ENCODE data around the gene LIG1. TPM values are rescaled to one million over a fixed set of nuclear protein-coding genes. Genes with fewer than 3 reads are reported as not detected.
A peak's percentile ranks its signal among the peaks of the same experiment; 100 is the strongest.
"Not testable (repeated sequence)": the region's sequence is repeated elsewhere in the genome, so short reads cannot be mapped to it uniquely, and the experiment has no call there.

LIG1 gene
- polyA plus RNA-seq, 1 donor: 81.3 TPM

DNA sequence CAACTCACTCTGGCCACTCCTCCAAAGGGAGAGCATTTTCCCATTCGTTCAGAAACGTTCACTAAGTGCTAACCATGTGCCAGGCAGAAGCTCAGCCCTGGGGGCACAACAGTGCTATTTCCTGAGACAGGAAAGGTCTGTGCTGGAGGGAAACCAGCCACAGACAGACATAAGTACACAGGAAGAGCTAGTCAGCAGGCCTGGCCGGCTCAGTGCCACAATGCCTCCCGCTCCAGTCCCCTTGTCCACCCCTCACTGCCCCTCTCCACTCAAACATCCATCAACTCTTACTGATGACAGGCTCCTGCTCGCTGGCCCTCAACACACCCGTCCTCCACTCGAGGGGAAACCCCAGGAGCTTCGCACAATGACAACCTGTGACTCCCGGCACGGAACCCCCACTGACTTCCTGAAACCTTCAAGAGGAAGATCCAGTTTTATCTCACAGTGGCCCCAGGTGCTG lies 48.2 kb downstream of the LIG1 start:
- DNase-seq: no peak

GRCh38 chr19:48121066-48121465 lies 49.1 kb downstream of the LIG1 start:
- no peak for DNase-seq

GRCh38 chr19:48120505-48120904 lies 49.6 kb downstream of the LIG1 start:
- DNase-seq: no peak

GRCh38 chr19:48118131-48118517 lies 52.0 kb downstream of the LIG1 start:
- DNase-seq: no peak

DNA sequence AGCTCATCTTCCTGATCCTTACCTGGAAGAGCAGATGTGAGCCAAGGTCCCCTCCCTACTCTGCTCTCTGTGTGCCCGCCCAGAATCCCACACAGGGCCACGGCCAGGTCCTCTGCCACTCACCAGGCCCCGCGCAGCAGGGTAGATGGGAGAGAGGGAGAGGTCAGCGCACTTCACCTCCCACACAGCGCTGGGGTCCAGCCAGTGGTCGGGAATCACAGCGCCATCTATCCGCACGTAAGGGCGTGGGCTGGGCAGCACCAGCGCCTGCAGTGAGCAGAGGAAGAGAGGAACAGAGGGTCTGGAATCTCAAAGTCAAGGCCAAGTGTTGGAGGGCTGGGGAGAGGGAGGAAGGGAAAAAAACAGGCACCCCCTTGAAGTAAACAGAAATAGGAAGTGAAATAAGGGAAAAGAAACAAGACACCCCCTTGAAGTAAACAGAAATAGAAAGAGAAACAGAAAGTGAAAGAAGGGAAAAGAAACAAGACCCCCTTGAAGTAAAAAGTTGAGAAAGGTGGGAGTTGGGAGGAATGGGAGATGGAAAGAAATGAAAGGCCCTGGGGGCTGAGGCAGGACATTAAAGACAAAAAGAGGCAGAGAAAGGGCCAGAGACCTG lies 52.5 kb downstream of the LIG1 start:
- no peak for DNase-seq

DNA sequence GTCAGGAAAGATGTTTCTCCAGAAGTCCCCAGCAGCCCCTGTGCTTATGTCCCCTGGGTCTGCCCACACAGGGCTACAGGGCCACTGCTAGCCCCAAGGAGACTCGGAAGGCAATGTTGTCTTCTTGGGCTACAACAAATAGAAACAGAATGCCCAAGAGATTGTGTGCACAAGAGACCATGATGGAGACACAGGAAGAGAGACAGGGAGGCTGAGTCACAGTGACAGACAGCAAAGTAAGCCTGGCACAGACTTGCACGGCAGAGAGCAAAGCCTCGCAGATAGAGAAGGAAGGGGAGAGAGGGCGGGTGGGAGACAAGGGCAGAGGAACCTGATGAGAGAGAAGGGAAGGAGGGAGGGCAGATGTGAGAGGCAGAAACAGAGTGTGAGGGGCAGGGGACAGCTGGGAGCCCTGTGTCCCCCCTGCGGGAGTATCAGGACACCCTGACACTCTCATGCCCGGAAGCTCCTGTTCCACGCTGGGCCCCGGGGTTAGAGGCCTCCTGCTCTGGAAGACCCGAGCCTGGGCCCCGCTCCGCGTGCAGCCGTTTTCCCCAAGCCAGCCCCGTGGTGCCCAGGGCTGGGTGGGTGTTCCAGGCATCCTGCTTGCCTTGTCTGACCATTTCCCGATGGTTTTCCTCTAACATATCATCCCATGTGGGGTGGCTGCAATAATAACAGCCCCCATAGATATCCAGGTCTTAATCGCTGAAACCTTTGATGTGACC lies 56.8 kb downstream of the LIG1 start:
- DNase-seq: no peak

DNA sequence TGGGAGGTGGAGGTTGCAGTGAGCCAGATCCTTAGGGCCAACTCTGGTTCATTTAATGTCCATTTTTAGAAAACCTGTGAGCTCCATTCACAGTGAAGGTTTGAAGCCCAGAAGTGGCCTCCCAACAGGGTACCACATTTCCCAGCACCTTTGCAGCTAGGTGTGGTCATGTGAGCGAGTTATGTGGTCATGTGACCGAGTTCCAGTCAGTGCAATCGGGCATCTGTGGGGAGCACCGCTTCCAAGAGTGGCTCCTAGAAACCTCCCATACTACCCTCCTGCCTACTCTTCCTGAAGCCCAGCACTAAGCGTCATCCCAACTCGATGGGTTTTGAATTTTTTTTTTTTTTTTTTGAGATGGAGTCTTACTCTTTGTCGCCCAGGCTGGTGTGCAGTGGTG lies 58.9 kb downstream of the LIG1 start:
- DNase-seq: no peak

DNA sequence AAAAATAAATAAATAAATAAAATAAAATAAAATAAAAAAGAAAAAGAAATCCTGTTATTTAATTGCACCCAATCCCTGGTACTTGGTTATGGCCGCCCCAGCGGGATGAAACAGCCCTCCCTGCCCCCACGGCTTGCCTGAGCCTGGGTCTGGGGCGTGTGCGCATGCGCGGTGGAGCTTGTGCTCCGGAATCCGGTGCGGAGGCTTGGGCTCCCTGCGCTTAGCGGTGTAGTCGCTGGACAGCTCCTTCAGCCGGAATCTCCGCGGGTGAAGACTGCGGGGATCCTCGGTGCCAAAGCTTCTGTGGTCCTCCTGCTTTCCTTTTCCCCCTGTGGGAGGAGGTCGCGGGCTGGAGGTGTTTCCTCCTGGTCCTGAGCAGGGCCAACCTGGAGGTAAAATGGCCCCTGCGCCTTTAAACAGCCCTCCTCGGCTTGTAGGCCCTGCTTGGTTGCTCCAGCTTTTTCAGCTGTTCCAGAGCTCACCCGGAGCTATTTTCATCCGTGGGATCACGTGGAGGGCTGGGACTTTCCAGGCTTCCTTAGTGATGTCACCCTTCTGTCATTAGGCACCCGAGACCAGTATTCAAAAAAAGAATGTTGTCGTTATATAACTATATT lies 59.7 kb downstream of the LIG1 start, which contains the start of gene PLA2G4C:
Gene PLA2G4C (minus strand): TSS at position 468 of the 617 bp plus-strand sequence. CDS start 4,288 bp downstream, outside the sequence.
- DNase-seq: peak; percentile 89

DNA sequence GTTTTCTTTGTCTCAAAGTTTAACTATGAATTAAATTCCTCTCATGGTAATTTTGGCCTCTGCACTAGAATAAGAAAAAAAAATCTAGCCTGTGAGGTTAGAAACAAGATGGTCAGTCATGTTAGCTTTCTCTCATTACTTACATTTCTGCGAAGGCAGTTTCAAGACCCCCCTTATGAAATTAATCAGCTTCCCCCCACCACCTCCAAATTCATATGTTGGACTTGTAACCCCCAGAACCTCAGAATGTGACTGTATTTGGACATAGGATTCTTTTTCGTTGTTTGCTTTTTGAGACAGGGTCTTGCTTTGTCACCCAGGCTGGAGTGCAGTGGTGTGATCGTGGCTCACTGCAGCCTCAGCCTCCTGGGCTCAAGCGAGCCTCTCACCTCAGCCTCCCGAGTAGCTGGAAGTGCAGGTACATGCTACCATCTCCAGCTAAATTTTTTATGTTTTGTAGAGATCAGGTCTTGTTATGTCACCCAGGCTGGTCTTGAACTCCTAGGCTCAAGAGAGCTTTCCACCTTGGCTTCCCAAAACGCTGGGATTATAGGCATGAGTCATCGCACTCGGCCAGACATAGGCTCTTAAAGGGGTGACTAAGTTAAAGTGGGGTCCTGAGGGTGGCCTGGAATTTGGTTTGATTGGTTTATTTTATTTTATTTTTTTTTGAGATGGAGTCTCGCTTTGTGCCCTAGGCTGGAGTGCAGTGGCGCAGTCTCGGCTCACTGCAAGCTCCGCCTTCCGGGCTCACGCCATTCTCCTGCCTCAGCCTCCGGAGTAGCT lies 61.0 kb downstream of the LIG1 start:
- DNase-seq: no peak

DNA sequence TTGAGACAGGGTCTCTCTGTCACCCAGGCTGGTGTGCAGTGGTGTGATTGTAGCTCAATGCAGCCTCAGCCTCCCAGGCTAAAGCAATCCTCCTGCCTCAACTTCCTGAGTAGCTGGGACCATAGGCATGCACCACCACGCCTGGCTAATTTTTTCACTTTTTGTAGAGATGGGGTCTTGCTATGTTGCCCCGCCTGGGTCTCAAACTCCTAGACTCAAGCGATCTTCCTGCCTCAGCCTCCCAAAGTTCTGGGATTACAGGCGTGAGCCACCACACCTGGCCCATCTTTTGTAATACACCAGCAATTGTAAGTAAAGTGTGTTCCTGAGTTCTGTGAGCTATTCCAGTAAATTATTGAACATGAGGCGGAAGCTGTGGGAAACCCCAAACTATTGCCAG lies 66.2 kb downstream of the LIG1 start:
- DNase-seq: no peak

DNA sequence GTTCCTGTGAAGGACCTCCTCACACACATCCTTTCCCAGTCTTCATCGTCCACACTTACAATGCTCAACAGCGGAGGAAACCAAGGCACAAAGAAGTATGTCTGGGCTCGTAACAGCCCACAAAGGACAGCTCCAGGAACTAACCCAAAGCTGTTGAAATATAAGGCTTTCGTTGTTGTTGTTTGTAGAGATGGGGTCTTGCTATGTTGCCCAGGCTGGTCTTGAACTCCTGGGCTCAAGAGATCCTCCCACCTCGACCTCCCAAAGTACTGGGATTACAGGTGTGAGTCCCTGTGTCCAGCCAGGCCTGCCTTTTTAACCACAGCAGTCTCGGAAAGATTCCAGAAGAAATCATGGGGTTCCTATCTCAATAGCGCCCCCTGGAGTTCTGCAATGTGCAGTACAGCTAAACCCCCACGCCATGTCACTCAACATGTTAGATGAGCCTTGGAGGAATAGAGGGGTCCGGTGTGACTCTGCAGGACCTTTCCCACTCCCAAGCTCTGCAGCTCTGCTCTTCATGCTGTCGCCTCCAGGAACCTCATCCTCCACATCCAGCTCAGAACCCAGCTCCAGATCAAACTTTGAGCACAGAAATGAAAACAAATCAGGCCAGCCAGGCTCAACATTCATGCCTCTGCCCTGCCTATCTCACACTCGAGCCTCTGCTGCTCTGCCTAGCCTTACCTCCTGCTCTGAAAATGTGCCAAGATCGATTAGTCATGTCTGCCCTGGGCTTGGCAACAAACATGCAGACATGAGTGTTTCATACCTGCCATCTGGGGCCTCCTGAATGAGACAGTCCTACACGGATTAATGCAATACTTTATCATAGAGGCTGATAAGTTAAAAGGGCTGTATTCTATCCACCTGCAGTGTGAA lies 67.0 kb downstream of the LIG1 start:
- no peak for DNase-seq

GRCh38 chr19:48095612-48096175 lies 74.5 kb downstream of the LIG1 start:
- no peak for DNase-seq

DNA sequence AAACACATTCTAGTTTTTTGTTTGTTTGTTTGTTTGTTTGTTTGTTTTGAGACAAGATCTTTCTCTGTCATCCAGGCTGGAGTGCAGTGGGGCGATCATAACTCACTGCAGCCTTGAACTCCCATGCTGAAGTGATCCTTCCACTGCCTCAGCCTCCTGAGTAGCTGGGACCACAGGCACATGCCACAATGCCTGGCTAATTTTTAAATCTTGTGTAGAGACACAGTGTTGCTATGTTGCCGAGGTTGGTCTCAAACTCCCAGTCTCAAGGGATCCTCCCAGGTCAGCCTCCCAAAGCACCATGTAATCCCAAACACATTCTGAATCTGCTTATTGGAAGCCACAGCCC lies 75.3 kb downstream of the LIG1 start:
- DNase-seq: no peak

GRCh38 chr19:48094129-48094854 lies 75.9 kb downstream of the LIG1 start:
- no peak for DNase-seq

DNA sequence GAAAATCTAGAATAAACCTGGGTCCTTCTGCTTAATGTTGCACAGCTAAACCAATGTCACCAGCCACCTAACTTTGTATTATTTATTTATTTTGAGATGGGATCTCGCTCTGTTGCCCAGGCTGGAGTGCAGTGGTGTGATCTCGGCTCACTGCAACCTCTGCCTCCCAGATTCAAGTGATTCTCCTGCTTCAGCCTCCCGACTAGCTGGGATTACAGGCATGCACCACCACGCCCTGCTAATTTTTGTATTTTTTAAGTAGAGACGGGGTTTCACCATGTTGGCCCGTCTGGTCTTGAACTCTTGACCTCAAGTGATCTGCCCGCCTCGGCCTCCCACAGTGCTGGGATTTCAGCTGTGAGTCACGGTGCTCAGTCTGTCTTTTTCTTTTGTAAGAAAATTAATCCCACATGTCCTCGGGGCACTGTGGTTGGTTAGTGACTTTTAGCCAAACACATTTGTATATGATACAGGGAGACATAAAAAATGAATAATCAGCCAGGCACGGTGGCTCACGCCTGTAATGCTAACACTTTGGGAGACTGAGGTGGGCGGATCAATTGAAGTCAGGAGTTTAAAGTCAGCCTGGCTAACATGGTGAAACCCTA lies 78.9 kb downstream of the LIG1 start:
- not testable (repeated sequence) for DNase-seq

DNA sequence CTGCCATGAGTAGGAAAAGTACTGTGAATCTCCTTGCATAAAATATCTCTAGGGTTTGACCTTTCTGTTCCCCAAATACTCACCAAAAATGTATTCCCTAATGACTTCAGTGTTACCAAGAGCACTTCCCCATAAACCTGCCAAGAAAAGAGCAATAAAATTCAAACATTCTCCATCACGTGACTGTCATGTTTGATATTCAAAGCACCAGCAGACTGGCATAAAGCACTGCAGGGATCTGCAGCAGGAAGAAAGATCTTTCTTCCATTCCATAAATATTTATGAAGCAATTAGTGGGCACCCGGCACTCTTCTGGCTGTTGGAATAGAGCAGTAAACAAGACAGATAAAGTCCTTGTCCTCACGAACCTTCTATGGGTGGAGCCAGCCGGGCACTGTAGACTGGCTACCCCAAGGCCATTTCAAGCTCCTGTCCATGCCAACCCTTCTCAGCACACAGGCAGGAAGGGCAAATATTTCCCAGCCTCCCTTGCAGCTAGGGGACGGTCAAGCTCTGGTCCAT lies 79.8 kb downstream of the LIG1 start:
- DNase-seq: no peak

GRCh38 chr19:48088991-48089390 lies 81.2 kb downstream of the LIG1 start:
- not testable (repeated sequence) for DNase-seq

GRCh38 chr19:48085904-48086864 lies 84.0 kb downstream of the LIG1 start:
- no peak for DNase-seq

GRCh38 chr19:48085076-48085475 lies 85.1 kb downstream of the LIG1 start:
- DNase-seq: no peak
